Mesenchymal stem cell (in vitro differentiated cells and primary cell): ENCODE results near the gene SAMD4A.

Experiments used
- DNase-seq: peaks from one replicate; pipeline ENCODE4 v3.0.0-alpha.2; 2013
- H2AFZ ChIP-seq: one replicate; pipeline ENCODE4 v1.6.1; 2013; ENCODE audit warnings: low read depth, mild to moderate bottlenecking, control low read depth, inconsistent platforms, low read length, moderate library complexity
- H2AK5ac ChIP-seq: 2 replicates; pipeline ENCODE4 v1.6.1; 2013; ENCODE audit warnings: low read length, moderate library complexity, mild to moderate bottlenecking, inconsistent platforms; ENCODE audit not compliant: severe bottlenecking
- H2BK120ac ChIP-seq: one replicate; pipeline ENCODE4 v1.6.1; 2013; ENCODE audit warnings: low read depth, mild to moderate bottlenecking, inconsistent platforms, low read length, moderate library complexity
- H2BK12ac ChIP-seq, 2 experiments: one replicate each; pipeline ENCODE4 v1.6.1; 2013; ENCODE audit warnings: inconsistent platforms in 2 of 2, low read length in 2 of 2, mild to moderate bottlenecking in 2 of 2, moderate library complexity in 2 of 2, control low read depth in 1 of 2
- H2BK15ac ChIP-seq: one replicate; pipeline ENCODE4 v1.6.1; 2013; ENCODE audit warnings: mild to moderate bottlenecking, low read depth, inconsistent platforms; ENCODE audit not compliant: poor library complexity, severe bottlenecking
- H2BK5ac ChIP-seq: 2 replicates; pipeline ENCODE4 v1.6.1; 2013; ENCODE audit warnings: low read depth, mild to moderate bottlenecking, low read length, control low read depth, inconsistent platforms; ENCODE audit not compliant: poor library complexity, severe bottlenecking
- H3K14ac ChIP-seq, 2 experiments: one replicate each; pipeline ENCODE4 v1.6.1; 2013; ENCODE audit warnings: inconsistent platforms in 2 of 2, low read length in 2 of 2, control low read depth in 1 of 2, mild to moderate bottlenecking in 1 of 2, moderate library complexity in 1 of 2
- H3K18ac ChIP-seq, 2 experiments: one replicate each; pipeline ENCODE4 v1.6.1; 2013; ENCODE audit warnings: inconsistent platforms in 2 of 2, low read length in 2 of 2, control low read depth in 1 of 2, low read depth in 1 of 2, mild to moderate bottlenecking in 1 of 2
- H3K23ac ChIP-seq, 2 experiments: one replicate each; pipeline ENCODE4 v1.6.1; 2013; ENCODE audit warnings: inconsistent platforms in 2 of 2, low read length in 2 of 2, mild to moderate bottlenecking in 2 of 2, moderate library complexity in 2 of 2, control low read depth in 1 of 2
- H3K27ac ChIP-seq: 2 replicates; pipeline ENCODE4 v1.5.1; 2013; ENCODE audit warnings: mild to moderate bottlenecking, moderate library complexity, low read length, control low read depth, inconsistent platforms; ENCODE audit not compliant: poor library complexity, severe bottlenecking
- H3K27me3 ChIP-seq, 2 experiments: 2 replicates each; pipeline versions ENCODE4 v1.6.1 to v1.7.0; 2013; ENCODE audit warnings: low read length in 2 of 2, mild to moderate bottlenecking in 2 of 2, moderate library complexity in 2 of 2, control low read depth in 1 of 2, inconsistent platforms in 1 of 2; ENCODE audit not compliant: control insufficient read depth in 1 of 2, insufficient read depth in 1 of 2
- H3K36me3 ChIP-seq, 2 experiments: 2 replicates each; pipeline versions ENCODE4 v1.6.1 to v1.7.0; 2013; ENCODE audit warnings: low read length in 2 of 2, control low read depth in 1 of 2, inconsistent platforms in 1 of 2, low read depth in 1 of 2, mild to moderate bottlenecking in 1 of 2; ENCODE audit not compliant: insufficient read depth in 2 of 2, control insufficient read depth in 1 of 2
- H3K4ac ChIP-seq, 2 experiments: one replicate each; pipeline ENCODE4 v1.6.1; 2013; ENCODE audit warnings: inconsistent platforms in 2 of 2, low read length in 2 of 2, mild to moderate bottlenecking in 2 of 2, moderate library complexity in 2 of 2, control low read depth in 1 of 2, low read depth in 1 of 2
- H3K4me1 ChIP-seq: 2 replicates; pipeline ENCODE4 v1.6.1; 2013; ENCODE audit warnings: low read depth, low read length, control low read depth; ENCODE audit not compliant: control insufficient read depth, insufficient read depth
- H3K4me2 ChIP-seq: 2 replicates; pipeline ENCODE4 v1.6.1; 2013; ENCODE audit warnings: low read length, mild to moderate bottlenecking, inconsistent platforms; ENCODE audit not compliant: poor library complexity, severe bottlenecking
- H3K4me3 ChIP-seq, 2 experiments: 2 replicates each; pipeline versions ENCODE4 v1.5.1 to v1.7.0; 2013; ENCODE audit warnings: low read length in 2 of 2, mild to moderate bottlenecking in 2 of 2, control low read depth in 1 of 2, low read depth in 1 of 2; ENCODE audit not compliant: insufficient read depth in 1 of 2
- H3K79me1 ChIP-seq: replicated peaks from 2 replicates; pipeline ENCODE4 v1.6.1; 2013; ENCODE audit warnings: mild to moderate bottlenecking, control low read depth, low read length, inconsistent platforms; ENCODE audit not compliant: poor library complexity, severe bottlenecking
- H3K9ac ChIP-seq: 2 replicates; pipeline ENCODE4 v1.7.0; 2013; ENCODE audit warnings: mild to moderate bottlenecking, low read length, moderate library complexity
- H3K9me3 ChIP-seq: 2 replicates; pipeline ENCODE4 v1.7.0; 2013; ENCODE audit warnings: mild to moderate bottlenecking, low read length; ENCODE audit not compliant: control insufficient read depth
- H4K8ac ChIP-seq: one replicate; pipeline ENCODE4 v1.6.1; 2013; ENCODE audit warnings: inconsistent platforms, mild to moderate bottlenecking, low read length, moderate library complexity
- H4K91ac ChIP-seq: one replicate; pipeline ENCODE4 v1.6.1; 2013; ENCODE audit warnings: mild to moderate bottlenecking, low read length, inconsistent platforms
- WGBS: methylation state at CpG from one replicate; pipeline ENCODE4 v1.1.7; 2013; ENCODE audit warnings: mixed read lengths; 5-methylcytosine and 5-hydroxymethylcytosine counted together

The SAMD4A gene

DNA sequence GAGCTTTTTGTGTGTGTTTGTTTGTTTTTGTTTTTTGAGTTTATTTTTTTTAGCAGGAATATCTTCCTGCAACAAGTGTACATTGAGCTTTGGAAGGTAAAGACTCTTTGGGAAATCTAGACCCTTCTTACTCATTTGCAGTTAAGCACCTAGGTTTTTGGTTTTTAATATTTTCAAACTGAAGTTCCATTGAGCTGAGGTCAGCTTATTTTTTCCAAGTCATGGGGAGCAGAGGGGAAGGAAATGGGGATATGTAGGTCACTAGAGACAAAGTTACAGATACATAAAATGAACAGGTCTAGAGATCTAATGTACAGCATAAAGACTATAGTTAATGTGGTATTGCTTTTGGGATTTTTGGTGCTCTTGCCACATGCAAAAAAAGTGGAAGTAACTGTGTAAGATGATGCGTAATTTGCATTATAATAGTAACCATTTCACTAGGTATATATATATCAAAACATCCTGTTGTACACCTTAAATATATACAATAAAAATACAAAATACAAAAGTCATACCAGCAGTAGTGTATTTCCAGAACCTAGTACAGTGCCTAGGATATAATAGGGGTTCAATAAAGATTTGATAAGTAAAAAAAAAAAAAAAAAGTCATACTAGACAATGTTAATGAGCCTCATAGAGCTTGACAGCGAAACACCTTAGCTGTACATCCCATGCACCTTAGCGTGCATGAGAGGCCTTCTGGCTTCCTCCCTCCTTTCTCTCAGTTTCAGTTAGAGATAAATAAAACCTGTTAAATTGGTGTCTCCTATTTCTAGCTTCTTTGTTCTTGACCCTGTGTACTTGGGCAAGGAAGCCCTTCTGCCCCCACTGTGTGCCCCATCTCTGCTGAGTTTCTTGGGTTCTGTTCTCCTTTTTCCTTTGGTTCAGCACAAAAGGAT, 34.6 kb upstream of the SAMD4A start:
- Histone ChIP-seq H3K23ac (no peak overlapping the region), H3K14ac (no peak overlapping the region), H3K27me3 (no peaks in the 10 kb centered on the region), H3K79me1 (peaks cover 11% of the 10 kb centered on the region), H4K8ac (no peak overlapping the region), H3K4me2 (no peak overlapping the region), H3K4me3 (no peak overlapping the region), H3K9ac (no peak overlapping the region), H2AK5ac (no peak overlapping the region), H3K4ac (no peak overlapping the region), H2AFZ (no peak overlapping the region), H4K91ac (no peak overlapping the region), H2BK15ac (no peak overlapping the region), H3K9me3 (no peaks in the 10 kb centered on the region), H3K18ac (no peak overlapping the region), H2BK12ac (no peak overlapping the region), H3K36me3 (peaks cover 3 to 28% of the 10 kb centered on the region in 2 experiments), H2BK120ac (no peak overlapping the region), H3K4me1 (no peaks in the 10 kb centered on the region), H2BK5ac (no peak overlapping the region), H3K27ac (no peak overlapping the region)
- 100% methylated on average over 2 of the region's 3 CpGs for WGBS
- DNase-seq = no peak

DNA sequence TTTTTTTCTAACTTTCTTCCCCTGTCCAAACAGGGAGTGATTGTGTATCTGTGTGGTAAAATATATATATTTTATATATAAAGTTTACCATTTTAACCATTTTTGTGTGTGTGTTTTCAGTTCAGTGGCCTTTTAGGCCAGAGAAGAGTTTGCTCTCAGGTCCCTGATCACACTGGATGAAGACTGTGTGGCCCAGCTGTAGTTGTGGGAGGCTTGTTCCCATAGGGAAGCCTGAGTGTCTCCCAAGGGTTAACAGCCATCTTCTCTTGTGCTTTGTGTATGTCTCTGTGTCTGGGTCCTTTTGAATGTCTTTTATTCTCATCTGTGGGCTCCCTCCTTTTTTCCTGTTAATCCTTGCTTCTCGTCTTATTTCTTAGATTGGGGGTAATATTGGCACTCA, 33.8 kb upstream of the SAMD4A start:
- H3K79me1 ChIP-seq = peaks cover 9% of the 10 kb centered on the region
- peaks cover 0 to 32% of the 10 kb centered on the region in 2 experiments for H3K36me3 ChIP-seq
- H2BK12ac ChIP-seq = no peak overlapping the region
- H3K27me3 ChIP-seq = no peaks in the 10 kb centered on the region
- H3K14ac ChIP-seq = no peak overlapping the region
- H3K4me2 ChIP-seq = no peak overlapping the region
- no peak overlapping the region for H2AFZ ChIP-seq
- DNase-seq = no peak
- no peak overlapping the region for H2AK5ac ChIP-seq
- no peaks in the 10 kb centered on the region for H3K4me1 ChIP-seq
- H2BK120ac ChIP-seq = no peak overlapping the region
- no peak overlapping the region for H3K18ac ChIP-seq
- no peak overlapping the region for H2BK5ac ChIP-seq
- H2BK15ac ChIP-seq = no peak overlapping the region
- no peak overlapping the region for H3K27ac ChIP-seq
- H4K8ac ChIP-seq = no peak overlapping the region
- H3K4ac ChIP-seq = no peak overlapping the region
- no peak overlapping the region for H3K9ac ChIP-seq
- H3K23ac ChIP-seq = no peak overlapping the region
- WGBS = no CpG with 5 or more reads among the region's 1 CpG
- no peaks in the 10 kb centered on the region for H3K9me3 ChIP-seq
- H4K91ac ChIP-seq = no peak overlapping the region
- no peak overlapping the region for H3K4me3 ChIP-seq

DNA sequence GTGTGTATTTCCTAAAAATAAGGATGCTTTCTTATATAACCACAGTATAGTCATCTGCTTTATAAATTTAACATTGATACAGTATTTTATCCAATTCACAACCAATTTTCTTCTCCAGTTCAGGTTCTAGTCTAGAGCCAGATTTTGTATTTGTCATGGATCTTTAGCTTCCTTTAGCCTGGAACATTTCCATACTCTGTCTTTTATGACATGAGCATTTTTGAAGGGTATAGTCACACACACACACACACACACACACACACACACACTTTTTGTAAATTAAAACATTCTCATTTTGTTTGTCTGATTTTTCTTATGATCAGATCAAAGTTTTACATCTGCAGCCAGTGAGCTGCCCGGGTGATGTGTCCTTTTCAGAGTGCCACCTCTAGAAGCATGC, 31.8 kb upstream of the SAMD4A start:
- Histone ChIP-seq H4K91ac (no peak overlapping the region), H3K4ac (no peak overlapping the region), H3K23ac (no peak overlapping the region), H3K4me1 (no peaks in the 10 kb centered on the region), H3K18ac (no peak overlapping the region), H2BK5ac (no peak overlapping the region), H3K79me1 (peaks cover 7% of the 10 kb centered on the region), H3K36me3 (peaks cover 0 to 43% of the 10 kb centered on the region in 2 experiments), H2BK12ac (no peak overlapping the region), H3K27me3 (no peaks in the 10 kb centered on the region), H3K9me3 (no peaks in the 10 kb centered on the region), H2BK120ac (no peak overlapping the region), H3K14ac (no peak overlapping the region), H2AFZ (no peak overlapping the region), H4K8ac (no peak overlapping the region), H3K4me2 (no peak overlapping the region), H3K9ac (no peak overlapping the region), H3K27ac (no peak overlapping the region), H2BK15ac (no peak overlapping the region), H2AK5ac (no peak overlapping the region), H3K4me3 (no peak overlapping the region)
- 100% methylated on average over 1 of the region's 1 CpG for WGBS
- no peak for DNase-seq

DNA sequence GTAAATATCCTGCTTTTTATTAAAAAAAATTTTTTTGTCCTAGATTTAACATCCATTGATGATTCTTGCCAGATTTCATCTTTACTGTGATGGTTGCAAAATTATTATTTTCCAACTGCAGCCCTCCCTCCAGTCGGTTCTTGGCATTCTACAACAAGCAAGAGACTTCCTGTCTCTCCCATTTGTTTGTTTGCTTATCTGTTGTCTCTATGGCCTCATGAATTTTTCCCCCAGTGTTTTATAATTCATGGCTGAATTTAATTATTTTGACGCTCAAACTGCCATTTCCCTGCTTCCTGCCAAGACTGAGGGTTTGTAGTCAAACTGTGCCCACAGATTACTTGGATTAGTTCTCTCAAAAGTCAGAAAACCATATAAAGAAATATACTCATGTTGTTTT, 31.3 kb upstream of the SAMD4A start:
- no peak overlapping the region for H3K4me2 ChIP-seq
- peaks cover 0 to 48% of the 10 kb centered on the region in 2 experiments for H3K36me3 ChIP-seq
- H2BK15ac ChIP-seq = no peak overlapping the region
- H3K27me3 ChIP-seq = no peaks in the 10 kb centered on the region
- no peak overlapping the region for H3K14ac ChIP-seq
- no peak overlapping the region for H2BK5ac ChIP-seq
- DNase-seq = no peak
- H2AFZ ChIP-seq = no peak overlapping the region
- H3K27ac ChIP-seq = no peak overlapping the region
- H3K4me1 ChIP-seq = no peaks in the 10 kb centered on the region
- H2BK120ac ChIP-seq = no peak overlapping the region
- no peaks in the 10 kb centered on the region for H3K9me3 ChIP-seq
- no peak overlapping the region for H4K8ac ChIP-seq
- H4K91ac ChIP-seq = no peak overlapping the region
- H2AK5ac ChIP-seq = no peak overlapping the region
- H3K23ac ChIP-seq = no peak overlapping the region
- H3K18ac ChIP-seq = no peak overlapping the region
- H2BK12ac ChIP-seq = no peak overlapping the region
- no peak overlapping the region for H3K9ac ChIP-seq
- no peak overlapping the region for H3K4ac ChIP-seq
- peaks cover 7% of the 10 kb centered on the region for H3K79me1 ChIP-seq
- 67% methylated on average over 2 of the region's 2 CpGs for WGBS
- no peak overlapping the region for H3K4me3 ChIP-seq
